ENCODE measurements around the gene MREG.

MREG gene

DNA sequence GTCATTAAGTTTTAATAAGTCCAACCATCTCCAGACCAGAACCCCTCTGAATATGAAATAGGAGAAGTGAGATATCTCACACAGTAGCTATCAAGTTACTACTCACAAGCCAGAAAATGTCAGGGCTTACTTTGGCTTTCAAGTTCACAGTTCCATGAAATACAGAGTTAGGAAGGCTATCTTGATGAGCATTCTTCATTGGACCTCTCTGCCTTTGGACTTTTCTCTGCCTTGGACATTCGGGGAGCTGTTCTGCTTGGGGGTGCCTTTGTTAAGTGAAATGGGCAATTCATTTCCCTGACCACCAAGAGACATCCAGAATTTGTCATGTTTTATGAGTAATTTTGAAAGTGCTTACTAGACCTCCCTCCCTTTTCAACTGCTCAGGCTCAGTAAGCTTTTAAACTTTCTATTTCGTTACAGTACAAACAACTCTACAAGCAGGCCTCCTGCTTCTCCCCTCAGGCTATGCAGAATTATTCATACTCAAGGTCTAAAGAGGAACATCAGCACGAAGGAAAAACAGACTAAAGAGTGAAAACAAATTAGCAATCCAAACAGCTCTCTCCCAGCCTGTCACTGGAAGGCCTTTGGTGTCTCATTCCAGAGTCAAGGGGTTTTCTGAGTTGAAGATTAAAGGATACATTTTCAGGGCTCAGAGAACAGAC is 95.3 kb downstream of the MREG start:
- no peak for TF ChIP-seq FOXP2 (optimal IDR thresholded peaks at IDR 0.05; ENCODE audit: borderline replicate concordance, extremely low read depth, extremely low read length, insufficient read depth)
- no peak for TF ChIP-seq SIN3A (IDR thresholded peaks at IDR 0.05; ENCODE audit: borderline replicate concordance, insufficient read depth, low read length)
- TF ChIP-seq, protein P1, sequence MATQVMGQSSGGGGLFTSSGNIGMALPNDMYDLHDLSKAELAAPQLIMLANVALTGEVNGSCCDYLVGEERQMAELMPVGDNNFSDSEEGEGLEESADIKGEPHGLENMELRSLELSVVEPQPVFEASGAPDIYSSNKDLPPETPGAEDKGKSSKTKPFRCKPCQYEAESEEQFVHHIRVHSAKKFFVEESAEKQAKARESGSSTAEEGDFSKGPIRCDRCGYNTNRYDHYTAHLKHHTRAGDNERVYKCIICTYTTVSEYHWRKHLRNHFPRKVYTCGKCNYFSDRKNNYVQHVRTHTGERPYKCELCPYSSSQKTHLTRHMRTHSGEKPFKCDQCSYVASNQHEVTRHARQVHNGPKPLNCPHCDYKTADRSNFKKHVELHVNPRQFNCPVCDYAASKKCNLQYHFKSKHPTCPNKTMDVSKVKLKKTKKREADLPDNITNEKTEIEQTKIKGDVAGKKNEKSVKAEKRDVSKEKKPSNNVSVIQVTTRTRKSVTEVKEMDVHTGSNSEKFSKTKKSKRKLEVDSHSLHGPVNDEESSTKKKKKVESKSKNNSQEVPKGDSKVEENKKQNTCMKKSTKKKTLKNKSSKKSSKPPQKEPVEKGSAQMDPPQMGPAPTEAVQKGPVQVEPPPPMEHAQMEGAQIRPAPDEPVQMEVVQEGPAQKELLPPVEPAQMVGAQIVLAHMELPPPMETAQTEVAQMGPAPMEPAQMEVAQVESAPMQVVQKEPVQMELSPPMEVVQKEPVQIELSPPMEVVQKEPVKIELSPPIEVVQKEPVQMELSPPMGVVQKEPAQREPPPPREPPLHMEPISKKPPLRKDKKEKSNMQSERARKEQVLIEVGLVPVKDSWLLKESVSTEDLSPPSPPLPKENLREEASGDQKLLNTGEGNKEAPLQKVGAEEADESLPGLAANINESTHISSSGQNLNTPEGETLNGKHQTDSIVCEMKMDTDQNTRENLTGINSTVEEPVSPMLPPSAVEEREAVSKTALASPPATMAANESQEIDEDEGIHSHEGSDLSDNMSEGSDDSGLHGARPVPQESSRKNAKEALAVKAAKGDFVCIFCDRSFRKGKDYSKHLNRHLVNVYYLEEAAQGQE (IDR thresholded peaks at IDR 0.05; ENCODE audit: insufficient read depth in 1 of 2, low read depth in 2 of 2, low read length in 2 of 2) = no peak
- no peak for TF ChIP-seq POLR2AphosphoS5 (IDR thresholded peaks at IDR 0.05; ENCODE audit: low read depth, low read length)
- TF ChIP-seq TAF1 (IDR thresholded peaks at IDR 0.05; ENCODE audit: borderline replicate concordance, insufficient read depth, low read length) = no peak

- TF ChIP-seq SIN3A (IDR thresholded peaks at IDR 0.05; ENCODE audit: borderline replicate concordance, insufficient read depth, low read length) = no peak
- TF ChIP-seq TAF1 (IDR thresholded peaks at IDR 0.05; ENCODE audit: borderline replicate concordance, insufficient read depth, low read length) = no peak
- TF ChIP-seq FOXP2 (optimal IDR thresholded peaks at IDR 0.05; ENCODE audit: borderline replicate concordance, extremely low read depth, extremely low read length, insufficient read depth) = no peak
- TF ChIP-seq, protein P1 (IDR thresholded peaks at IDR 0.05; ENCODE audit: insufficient read depth in 1 of 2, low read depth in 2 of 2, low read length in 2 of 2) = no peak
- TF ChIP-seq POLR2AphosphoS5 (IDR thresholded peaks at IDR 0.05; ENCODE audit: low read depth, low read length) = no peak
These were observed 97.9 kb downstream of the MREG start for GRCh38 chr2:215915441-215915840.

DNA sequence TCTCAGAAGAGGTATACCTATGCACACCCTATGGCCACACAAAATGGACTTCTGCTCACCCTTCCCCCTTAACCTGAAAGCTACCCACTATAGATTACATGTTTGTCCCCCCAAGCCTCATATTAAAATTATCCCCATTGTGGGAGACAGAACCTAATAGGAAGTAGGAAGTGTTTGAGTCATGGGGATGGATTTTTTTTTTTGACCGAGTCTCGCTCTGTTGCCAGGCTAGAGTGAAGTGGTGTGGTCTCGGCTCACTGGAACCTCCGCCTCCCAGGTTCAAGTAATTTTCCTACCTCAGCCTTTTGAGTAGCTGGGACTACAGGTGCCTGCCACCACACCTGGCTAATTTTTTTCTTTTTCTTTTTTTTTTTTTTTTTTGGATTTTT is 98.6 kb downstream of the MREG start:
- TF ChIP-seq TAF1 (IDR thresholded peaks at IDR 0.05; ENCODE audit: borderline replicate concordance, insufficient read depth, low read length) (no peak), POLR2AphosphoS5 (IDR thresholded peaks at IDR 0.05; ENCODE audit: low read depth, low read length) (no peak), SIN3A (IDR thresholded peaks at IDR 0.05; ENCODE audit: borderline replicate concordance, insufficient read depth, low read length) (no peak), FOXP2 (optimal IDR thresholded peaks at IDR 0.05; ENCODE audit: borderline replicate concordance, extremely low read depth, extremely low read length, insufficient read depth) (no peak)
- TF ChIP-seq, protein P1 (IDR thresholded peaks at IDR 0.05; ENCODE audit: insufficient read depth in 1 of 2, low read depth in 2 of 2, low read length in 2 of 2) = no peak

DNA sequence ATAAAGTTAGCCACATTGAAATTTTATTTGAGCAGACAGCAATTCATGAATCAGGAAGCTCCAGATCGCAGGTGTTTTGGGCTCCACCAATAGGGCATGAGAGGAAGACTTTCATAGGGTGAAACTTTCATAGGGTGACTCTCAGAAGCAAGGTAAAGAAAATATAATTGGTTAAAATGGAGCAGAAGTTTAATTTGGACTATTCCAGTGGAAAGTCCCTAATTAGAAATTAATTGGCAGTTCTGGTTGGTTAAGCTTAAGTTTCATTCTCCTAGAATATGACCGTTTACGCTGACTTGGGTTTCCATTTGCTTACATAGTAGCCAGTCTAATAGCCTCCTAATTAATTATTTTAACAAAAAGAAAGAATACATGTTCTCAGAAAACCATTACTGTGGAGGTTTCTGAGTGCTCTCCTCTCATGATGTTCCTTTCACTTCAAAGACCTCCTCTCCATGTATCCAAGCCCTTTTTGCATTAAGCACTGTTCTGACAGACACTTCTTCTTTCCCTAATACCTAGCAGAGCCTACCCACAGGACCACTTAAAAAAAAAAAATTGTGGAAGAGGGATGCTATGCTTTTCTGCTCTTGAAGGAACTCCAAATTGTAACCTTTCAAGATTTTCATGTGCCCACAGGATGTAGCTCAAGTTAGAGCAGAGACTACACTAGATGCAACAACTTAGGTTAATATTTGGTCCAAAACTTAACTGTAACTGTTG is 99.1 kb downstream of the MREG start:
- TF ChIP-seq TAF1 (IDR thresholded peaks at IDR 0.05; ENCODE audit: borderline replicate concordance, insufficient read depth, low read length) = no peak
- TF ChIP-seq, protein P1 (IDR thresholded peaks at IDR 0.05; ENCODE audit: insufficient read depth in 1 of 2, low read depth in 2 of 2, low read length in 2 of 2) = no peak
- no peak for TF ChIP-seq POLR2AphosphoS5 (IDR thresholded peaks at IDR 0.05; ENCODE audit: low read depth, low read length)
- TF ChIP-seq SIN3A (IDR thresholded peaks at IDR 0.05; ENCODE audit: borderline replicate concordance, insufficient read depth, low read length) = no peak
- no peak for TF ChIP-seq FOXP2 (optimal IDR thresholded peaks at IDR 0.05; ENCODE audit: borderline replicate concordance, extremely low read depth, extremely low read length, insufficient read depth)

Measured in PFSK-1 (cell line).